ENCODE results near the gene CD81.
"Not testable (repeated sequence)": the region's sequence is repeated elsewhere in the genome, so short reads cannot be mapped to it uniquely, and the experiment has no call there.

CD81 gene

GRCh38 chr11:2357246-2357645, 19.9 kb upstream of the CD81 start:
- no peak for DNase-seq (ENCODE audit: low read depth)

- DNase-seq (ENCODE audit: low read depth), result not testable (repeated sequence)
Observed at GRCh38 chr11:2357651-2358050, 19.5 kb upstream of the CD81 start.

GRCh38 chr11:2358754-2359442, 18.2 kb upstream of the CD81 start:
- DNase-seq (ENCODE audit: low read depth), result no peak

GRCh38 chr11:2359557-2359956, 17.6 kb upstream of the CD81 start:
- DNase-seq (ENCODE audit: low read depth), result no peak

- DNase-seq (ENCODE audit: low read depth), result no peak
Observed at GRCh38 chr11:2360081-2360642, 16.9 kb upstream of the CD81 start.

- no peak for DNase-seq (ENCODE audit: low read depth)
Observed at GRCh38 chr11:2361565-2361964, 15.5 kb upstream of the CD81 start.

- DNase-seq (ENCODE audit: low read depth), result no peak
Observed at GRCh38 chr11:2362414-2362813, 14.7 kb upstream of the CD81 start.

- DNase-seq (ENCODE audit: low read depth), result no peak
Observed at GRCh38 chr11:2363130-2363529, 14.0 kb upstream of the CD81 start.

GRCh38 chr11:2363577-2364370, 13.3 kb upstream of the CD81 start:
- DNase-seq (ENCODE audit: low read depth), result no peak

- not testable (repeated sequence) for DNase-seq (ENCODE audit: low read depth)
Observed at GRCh38 chr11:2364386-2364785, 12.7 kb upstream of the CD81 start.

- no peak for DNase-seq (ENCODE audit: low read depth)
Observed at GRCh38 chr11:2365571-2366210, 11.4 kb upstream of the CD81 start.

- DNase-seq (ENCODE audit: low read depth), result no peak
Observed at GRCh38 chr11:2366276-2366675, 10.8 kb upstream of the CD81 start.

GRCh38 chr11:2366733-2367132, 10.4 kb upstream of the CD81 start:
- no peak for DNase-seq (ENCODE audit: low read depth)

- no peak for DNase-seq (ENCODE audit: low read depth)
Observed at GRCh38 chr11:2367266-2368160, 9.6 kb upstream of the CD81 start.

- DNase-seq (ENCODE audit: low read depth), result no peak
Observed at GRCh38 chr11:2368178-2368850, 8.8 kb upstream of the CD81 start.

- DNase-seq (ENCODE audit: low read depth), result no peak
Observed at GRCh38 chr11:2368851-2369180, 8.3 kb upstream of the CD81 start.

GRCh38 chr11:2369320-2369719, 7.8 kb upstream of the CD81 start:
- no peak for DNase-seq (ENCODE audit: low read depth)

- DNase-seq (ENCODE audit: low read depth), result no peak
Observed at GRCh38 chr11:2369896-2370295, 7.2 kb upstream of the CD81 start.

- no peak for DNase-seq (ENCODE audit: low read depth)
Observed at GRCh38 chr11:2374456-2375201, 2.5 kb upstream of the CD81 start.

- no peak for DNase-seq (ENCODE audit: low read depth)
Observed at GRCh38 chr11:2375341-2375853, 1.7 kb upstream of the CD81 start.

Data from activated T-helper 9 cell treated with anti-CD3 and anti-CD28 coated beads, Interleukin-2, amount 50 U/mL, for 16 hours (primary cell).